Neural cell (in vitro differentiated cells): ENCODE measurements around the gene KHK. TPM values are rescaled to one million over a fixed set of nuclear protein-coding genes. Genes with fewer than 3 reads are reported as not detected.
A peak's percentile ranks its signal among the peaks of the same experiment; 100 is the strongest.

Experiments used
- H2AFZ ChIP-seq: fragments of 200-600, 300-800 bp; sonication (generic), shearing (Covaris generic); 2 replicates; pipeline ENCODE4 v1.6.0; 2014; ENCODE audit warnings: low read depth, mild to moderate bottlenecking, antibody characterized with exemption, low read length, moderate library complexity
- H3F3A ChIP-seq: fragments of 200-600 bp; shearing (Covaris generic); 2 replicates; pipeline ENCODE4 v1.6.1; 2016; ENCODE audit warnings: mild to moderate bottlenecking, moderate library complexity, mixed read lengths, antibody characterized with exemption, low read length; ENCODE audit not compliant: insufficient read depth, poor library complexity, severe bottlenecking
- H3K27ac ChIP-seq: fragments of 200-600, 300-800 bp; sonication (generic), shearing (Covaris generic); 2 replicates; pipeline ENCODE4 v1.5.1; 2014; ENCODE audit warnings: mild to moderate bottlenecking, low read length, moderate library complexity
- H3K27me3 ChIP-seq: fragments of 300-800, 200-600 bp; sonication (generic), shearing (Covaris generic); 2 replicates; pipeline ENCODE4 v1.6.0; 2014; ENCODE audit warnings: mild to moderate bottlenecking, low read depth, low read length, moderate library complexity; ENCODE audit not compliant: insufficient read depth
- H3K36me3 ChIP-seq: fragments of 300-800, 200-600 bp; sonication (generic), shearing (Covaris generic); 2 replicates; pipeline ENCODE4 v1.5.1; 2014; ENCODE audit warnings: mild to moderate bottlenecking, antibody characterized with exemption, low read length, moderate library complexity; ENCODE audit not compliant: insufficient read depth
- H3K4me2 ChIP-seq: fragments of 300-800, 200-600 bp; sonication (generic), shearing (Covaris generic); 2 replicates; pipeline ENCODE4 v1.6.0; 2014; ENCODE audit warnings: mild to moderate bottlenecking, low read length
- H3K4me3 ChIP-seq: fragments of 300-800, 200-600 bp; sonication (generic), shearing (Covaris generic); 2 replicates; pipeline ENCODE4 v1.5.1; 2014; ENCODE audit warnings: mild to moderate bottlenecking, low read length, moderate library complexity
- H3K79me2 ChIP-seq: fragments of 200-600 bp; shearing (Covaris generic); replicated peaks from 2 replicates; pipeline ENCODE4 v1.6.0; 2014; ENCODE audit warnings: mild to moderate bottlenecking, low read length, moderate library complexity; ENCODE audit not compliant: insufficient read depth
- H3K9ac ChIP-seq: fragments of 300-800, 200-600 bp; sonication (generic), shearing (Covaris generic); 2 replicates; pipeline ENCODE4 v1.6.1; 2016; ENCODE audit warnings: mild to moderate bottlenecking, low read length, mixed read lengths
- H3K9me2 ChIP-seq: fragments of 200-600 bp; shearing (Covaris generic); 2 replicates; pipeline ENCODE4 v1.6.1; 2016; ENCODE audit warnings: mild to moderate bottlenecking, low read length, mixed read lengths; ENCODE audit not compliant: insufficient read depth
- H3K9me3 ChIP-seq: fragments of 200-600, 300-800 bp; sonication (generic), shearing (Covaris generic); 2 replicates; pipeline ENCODE4 v1.6.1; 2016; ENCODE audit warnings: mild to moderate bottlenecking, mixed run types, low read length, moderate library complexity, mixed read lengths
- H4K20me1 ChIP-seq: fragments of 200-600 bp; shearing (Covaris generic); 2 replicates; pipeline ENCODE4 v1.6.1; 2016; ENCODE audit warnings: mild to moderate bottlenecking, mixed run types; ENCODE audit not compliant: insufficient read depth
- CTCF ChIP-seq: fragments of 450-650 bp; IDR thresholded peaks from 2 replicates; pipeline ENCODE4 v1.5.1; 2014; ENCODE audit warnings: antibody characterized with exemption, mild to moderate bottlenecking, moderate library complexity; ENCODE audit not compliant: poor library complexity, severe bottlenecking
- EP300 ChIP-seq: fragments of 450-650 bp; conservative IDR thresholded peaks from 2 replicates; pipeline ENCODE4 v1.6.1; 2014; ENCODE audit warnings: antibody characterized with exemption, mild to moderate bottlenecking, moderate library complexity; ENCODE audit not compliant: poor library complexity, severe bottlenecking
- EZH2 ChIP-seq: fragments of 200-600, 300-800 bp; shearing (Covaris generic), sonication (generic); IDR thresholded peaks from 2 replicates; pipeline ENCODE4 v1.6.1; 2014; ENCODE audit warnings: antibody characterized with exemption, low read length, borderline replicate concordance, mild to moderate bottlenecking; ENCODE audit not compliant: insufficient read depth, poor library complexity, severe bottlenecking
- MXI1 ChIP-seq: fragments of 450-650 bp; conservative IDR thresholded peaks from 2 replicates; pipeline ENCODE4 v1.6.1; 2014; ENCODE audit warnings: antibody characterized with exemption, mild to moderate bottlenecking; ENCODE audit not compliant: poor library complexity, severe bottlenecking
- POLR2AphosphoS5 ChIP-seq: IDR thresholded peaks from 2 replicates; pipeline ENCODE4 v1.6.1; 2012
- RAD21 ChIP-seq: fragments of 450-650 bp; conservative IDR thresholded peaks from 2 replicates; pipeline ENCODE4 v1.6.1; 2014; ENCODE audit warnings: antibody characterized with exemption, mild to moderate bottlenecking, moderate library complexity
- REST ChIP-seq: IDR thresholded peaks from 2 replicates; pipeline ENCODE4 v1.6.1; 2012; ENCODE audit warnings: borderline replicate concordance
- SMC3 ChIP-seq: fragments of 450-650 bp; conservative IDR thresholded peaks from 2 replicates; pipeline ENCODE4 v1.6.1; 2014; ENCODE audit warnings: antibody characterized with exemption, mild to moderate bottlenecking, moderate library complexity; ENCODE audit not compliant: poor library complexity
- TAF1 ChIP-seq: IDR thresholded peaks from 2 replicates; pipeline ENCODE4 v1.6.1; 2012; ENCODE audit warnings: low read depth
- polyA plus RNA-seq: library from polyadenylated mRNA; depleted of rRNA; stranded (reverse); fragments of >200 nt; gene quantifications from 2 replicates; pipeline ENCODE4 v1.2.3, GENCODE V29; 2014

KHK gene
- polyA plus RNA-seq, 1 donor from 2014 or later: 4.1 TPM

- no peaks in the 10 kb centered on the region for H3K27me3 ChIP-seq
- H3K4me3 ChIP-seq: no peak overlapping the region
- no peaks in the 10 kb centered on the region for H3K9me3 ChIP-seq
- H3K4me2 ChIP-seq: no peak overlapping the region
- no peaks in the 10 kb centered on the region for H4K20me1 ChIP-seq
- H3K9me2 ChIP-seq: no peaks in the 10 kb centered on the region
- no peak for TF ChIP-seq MXI1
- TF ChIP-seq EZH2: no peak
- no peak for TF ChIP-seq REST
- peak; percentile 7 for TF ChIP-seq POLR2AphosphoS5
- TF ChIP-seq EP300: no peak
- no peak for TF ChIP-seq CTCF
- no peak overlapping the region for H3K9ac ChIP-seq
- H3K79me2 ChIP-seq: no peaks in the 10 kb centered on the region
- H3F3A ChIP-seq: no peaks in the 10 kb centered on the region
- H3K27ac ChIP-seq: no peak overlapping the region
- H2AFZ ChIP-seq: no peak overlapping the region
- no peaks in the 10 kb centered on the region for H3K36me3 ChIP-seq
Observed at GRCh38 chr2:27059141-27059820, 27.3 kb upstream of the KHK start.

- H3K9me2 ChIP-seq: no peaks in the 10 kb centered on the region
- no peak overlapping the region for H3K4me3 ChIP-seq
- no peak overlapping the region for H2AFZ ChIP-seq
- H4K20me1 ChIP-seq: no peaks in the 10 kb centered on the region
- no peaks in the 10 kb centered on the region for H3K27me3 ChIP-seq
- H3F3A ChIP-seq: no peaks in the 10 kb centered on the region
- TF ChIP-seq TAF1 (no peak), POLR2AphosphoS5 (no peak), RAD21 (no peak)
- no peak overlapping the region for H3K4me2 ChIP-seq
- no peak overlapping the region for H3K9ac ChIP-seq
- H3K79me2 ChIP-seq: no peaks in the 10 kb centered on the region
- no peak overlapping the region for H3K27ac ChIP-seq
- H3K9me3 ChIP-seq: no peaks in the 10 kb centered on the region
- H3K36me3 ChIP-seq: no peaks in the 10 kb centered on the region
Observed at GRCh38 chr2:27060323-27060722, 26.2 kb upstream of the KHK start.

GRCh38 chr2:27065128-27065527, 21.4 kb upstream of the KHK start:
- Histone ChIP-seq H3F3A (no peaks in the 10 kb centered on the region), H3K27me3 (no peaks in the 10 kb centered on the region), H3K9ac (no peak overlapping the region), H3K9me2 (no peaks in the 10 kb centered on the region), H3K4me2 (no peak overlapping the region), H3K9me3 (no peaks in the 10 kb centered on the region), H3K27ac (no peak overlapping the region), H4K20me1 (no peaks in the 10 kb centered on the region), H3K79me2 (peaks cover 11% of the 10 kb centered on the region), H2AFZ (no peak overlapping the region), H3K4me3 (no peak overlapping the region), H3K36me3 (no peaks in the 10 kb centered on the region)
- no peak for TF ChIP-seq SMC3
- no peak for TF ChIP-seq POLR2AphosphoS5
- TF ChIP-seq EZH2: no peak
- TF ChIP-seq RAD21: no peak
- TF ChIP-seq TAF1: no peak
